ENCODE data around the gene UBE2J2.
"Not testable (repeated sequence)": the region's sequence is repeated elsewhere in the genome, so short reads cannot be mapped to it uniquely, and the experiment has no call there.

The UBE2J2 gene

DNA sequence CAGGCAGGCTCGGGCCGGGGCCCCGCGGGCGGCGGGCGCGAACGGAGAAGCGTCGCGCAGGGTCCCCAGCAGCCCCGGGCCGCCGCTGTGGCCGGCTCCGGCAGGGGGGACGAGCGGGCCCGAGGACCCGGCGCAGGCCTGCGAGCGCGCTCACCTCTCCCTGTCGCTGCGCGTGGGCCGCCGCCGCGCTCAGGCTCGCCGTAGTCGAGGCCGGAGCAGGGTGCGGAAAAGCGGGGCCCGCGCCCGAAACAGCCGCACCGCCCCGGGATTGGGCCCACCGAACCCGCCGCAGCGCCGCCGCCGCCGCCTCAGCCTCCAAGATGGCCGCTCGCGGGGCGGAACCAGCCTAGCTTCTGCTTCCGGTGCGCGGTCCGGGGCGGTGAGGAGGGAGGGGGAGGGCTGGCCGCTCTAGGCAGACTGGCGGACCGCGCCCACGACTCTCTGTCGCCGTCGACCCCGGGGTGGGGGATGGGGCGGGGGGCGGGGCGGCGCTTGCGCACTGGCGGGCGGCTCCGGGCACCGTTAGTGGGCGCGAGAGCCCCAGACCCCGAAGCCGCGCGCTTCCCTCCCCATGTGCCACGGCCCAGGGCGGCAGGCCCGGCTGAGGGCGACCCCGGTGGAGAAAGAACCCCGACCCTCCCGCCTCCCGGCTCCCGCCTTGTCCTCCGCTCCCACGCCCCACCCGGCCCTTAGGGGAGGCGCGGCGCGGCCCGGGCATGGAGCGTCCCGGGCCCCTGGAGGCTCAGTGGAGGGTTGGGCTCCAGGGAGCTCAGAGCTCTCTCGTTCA lies at the start of gene UBE2J2:
UBE2J2 (minus strand) TSS at position 343 of the 787 bp plus-strand sequence. CDS start 5,862 bp downstream, outside the sequence.
- peak; percentile 21 for DNase-seq

DNA sequence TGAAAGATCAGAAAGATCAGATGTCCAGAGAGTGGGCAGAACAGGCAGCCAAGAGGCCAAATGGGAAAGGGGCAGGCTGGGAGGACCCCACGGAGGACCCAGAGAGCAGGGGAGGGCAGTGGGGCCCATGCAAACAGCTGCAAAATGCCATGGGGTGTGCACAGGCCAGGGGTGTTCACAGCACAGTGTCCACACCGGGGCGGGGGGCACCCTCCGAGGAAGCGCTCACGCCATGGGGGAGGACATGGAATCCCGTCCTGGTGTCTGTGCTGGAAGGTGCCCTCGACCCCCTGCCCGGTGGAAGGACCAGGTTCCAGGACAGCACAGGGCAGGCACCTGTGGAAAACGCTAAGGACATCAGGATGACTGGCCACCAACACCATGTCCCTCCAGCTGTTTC lies 49.3 kb upstream of the UBE2J2 start:
- no peak for DNase-seq

DNA sequence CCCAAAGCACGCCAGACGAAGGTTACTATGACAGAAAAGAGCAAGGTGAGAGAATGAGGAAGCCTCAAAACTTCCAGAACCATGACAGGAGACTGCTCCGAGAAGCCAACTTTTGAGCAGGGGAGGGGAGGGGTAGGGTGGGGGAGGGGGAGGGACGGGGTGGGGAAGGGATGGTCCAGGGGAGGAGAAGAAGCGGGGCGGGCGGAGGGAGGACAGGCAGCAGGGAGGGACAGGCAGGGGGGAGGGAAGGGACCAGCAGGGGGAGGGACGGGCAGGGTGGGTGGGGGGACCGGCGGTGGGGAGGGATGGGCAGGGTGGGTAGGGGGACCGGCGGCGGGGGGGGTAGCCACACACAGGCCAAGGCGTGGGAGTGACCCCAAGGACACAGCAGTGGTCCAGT lies 48.8 kb upstream of the UBE2J2 start:
- no peak for DNase-seq

DNA sequence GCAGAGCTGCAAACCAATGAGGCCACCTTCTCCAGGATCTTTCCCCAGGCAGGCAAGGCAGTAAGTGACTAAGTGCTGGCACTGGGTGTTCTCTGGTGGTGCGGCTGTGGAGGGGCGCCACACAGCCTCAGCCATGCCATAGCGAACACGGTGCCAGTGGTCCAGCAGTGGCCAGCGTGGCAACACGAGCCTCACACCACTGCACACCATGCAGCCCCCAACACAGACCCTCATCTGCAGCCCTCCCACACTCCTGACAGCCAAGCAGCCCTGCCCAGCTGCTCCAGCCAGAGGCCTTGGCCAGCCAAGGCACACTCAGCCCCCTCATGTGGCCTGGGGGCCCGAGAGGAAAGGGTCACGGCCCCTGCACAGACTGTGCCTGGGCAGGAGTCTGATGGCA lies 47.8 kb upstream of the UBE2J2 start:
- no peak for DNase-seq

DNA sequence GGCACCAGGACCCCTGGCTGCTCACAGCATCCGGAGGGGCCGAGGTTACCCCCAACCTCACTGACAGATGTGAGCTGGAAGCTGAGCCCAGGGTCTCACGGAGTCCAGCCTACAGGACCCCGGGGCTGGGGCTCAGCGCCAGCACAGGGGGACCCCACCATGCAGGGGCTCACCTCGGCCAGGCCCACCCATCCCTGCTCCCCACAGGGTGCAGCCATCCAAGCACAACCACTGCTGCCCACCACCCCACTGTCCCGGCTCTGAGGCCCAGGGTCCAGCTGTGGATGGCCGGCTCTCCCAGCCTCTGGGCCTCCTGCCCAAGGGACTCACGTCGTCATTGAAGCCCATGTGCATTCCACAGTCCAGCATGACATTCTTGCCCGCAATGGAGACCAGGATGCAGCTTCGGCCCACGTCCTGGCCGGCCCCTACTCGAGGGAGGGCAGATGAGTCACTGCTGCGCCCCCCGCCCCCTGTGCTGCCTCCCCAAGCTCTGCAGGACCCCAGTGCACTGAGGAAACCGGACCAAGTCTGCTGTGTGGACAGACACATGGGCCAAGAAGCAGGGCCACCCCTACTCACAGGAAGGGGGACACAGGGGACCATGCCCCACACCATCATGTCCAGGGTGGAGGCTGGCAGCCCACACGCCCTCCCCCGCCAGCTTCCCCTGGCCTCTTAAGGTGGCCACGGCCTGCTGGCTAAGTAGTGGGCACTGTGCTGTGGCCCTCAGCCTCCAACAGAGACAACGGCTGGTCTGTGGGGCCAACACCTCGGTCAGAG lies 47.2 kb upstream of the UBE2J2 start:
- DNase-seq, result no peak

DNA sequence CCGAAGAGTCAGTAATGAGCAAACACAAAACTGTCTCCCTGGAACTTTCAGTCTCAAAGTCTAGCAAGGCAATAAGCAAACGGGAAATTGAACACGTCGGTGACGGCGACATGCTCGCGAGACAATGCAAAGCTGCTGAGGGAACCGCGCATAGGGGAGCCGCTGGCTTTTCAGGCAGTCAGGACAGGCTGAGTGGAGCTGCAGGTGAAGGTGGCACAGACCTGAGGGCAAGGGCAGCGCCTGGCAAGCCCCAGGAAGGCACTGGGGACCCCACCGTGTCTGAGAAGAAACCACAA lies 45.9 kb upstream of the UBE2J2 start:
- DNase-seq, result no peak

DNA sequence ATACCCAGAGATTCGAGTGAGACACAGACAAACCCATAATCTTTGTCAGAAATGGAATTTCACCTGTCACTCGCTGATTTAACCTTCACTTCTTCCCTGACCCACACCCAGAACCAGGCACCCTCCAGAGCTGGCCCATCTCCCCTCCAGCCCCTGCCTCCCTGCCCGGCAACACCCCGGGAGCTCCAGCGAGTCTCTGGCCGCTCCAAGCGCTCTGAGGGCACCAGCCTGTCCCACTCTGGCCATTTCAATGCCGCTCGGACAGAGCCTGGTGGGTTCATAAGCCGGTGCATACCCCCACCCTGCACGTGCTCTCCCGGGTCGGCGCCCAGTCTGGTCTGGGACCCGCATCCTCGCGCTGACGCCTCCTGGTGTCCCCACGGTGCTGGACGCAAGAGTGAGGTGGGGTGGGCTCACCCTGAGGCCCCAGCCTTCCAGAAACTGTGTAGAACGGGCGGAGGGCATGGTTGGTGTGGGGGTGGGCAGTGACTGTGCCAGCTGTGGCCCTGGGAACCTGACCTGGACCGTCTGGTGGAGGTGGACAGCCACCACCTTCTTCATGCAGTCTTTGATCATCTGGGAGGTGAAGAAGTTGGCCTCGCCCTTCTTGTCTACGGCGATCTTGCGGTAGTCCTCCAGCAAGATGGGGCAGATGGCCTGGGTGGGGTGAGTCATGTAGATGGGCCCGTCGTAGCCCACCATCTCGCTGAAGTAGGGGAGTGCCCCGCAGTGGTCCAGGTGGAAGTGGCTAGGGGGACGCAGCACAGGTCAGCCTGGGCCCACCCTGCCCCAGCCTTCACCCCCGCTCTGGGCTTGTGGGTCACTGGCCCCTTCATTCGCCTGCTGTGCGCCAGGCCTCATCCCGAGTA lies 45.4 kb upstream of the UBE2J2 start:
- DNase-seq, result no peak

DNA sequence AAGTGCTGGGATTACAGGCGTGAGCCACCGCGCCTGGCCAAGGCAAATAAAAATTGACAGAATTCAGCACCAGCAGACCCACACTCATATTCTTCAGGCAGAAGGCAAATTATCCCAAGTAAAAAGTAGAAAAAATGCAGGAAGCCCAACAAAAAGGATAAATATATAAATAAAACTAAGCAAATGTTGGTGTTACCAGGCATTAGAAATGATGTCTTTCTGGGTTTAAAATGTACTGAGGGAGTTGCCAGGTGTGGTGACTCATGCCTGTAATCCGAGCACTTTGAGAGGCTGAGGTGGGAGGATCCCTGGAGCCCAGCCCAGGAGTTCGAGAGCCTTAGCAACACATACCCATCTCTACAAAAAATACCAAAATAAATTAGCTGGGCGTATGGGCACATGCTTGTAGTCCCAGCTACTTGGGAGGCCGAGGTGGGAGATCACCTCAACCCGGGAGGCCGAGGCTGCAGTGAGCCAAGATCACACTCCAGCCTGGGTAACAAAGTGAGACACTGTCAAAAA lies 44.5 kb upstream of the UBE2J2 start:
- no peak for DNase-seq

DNA sequence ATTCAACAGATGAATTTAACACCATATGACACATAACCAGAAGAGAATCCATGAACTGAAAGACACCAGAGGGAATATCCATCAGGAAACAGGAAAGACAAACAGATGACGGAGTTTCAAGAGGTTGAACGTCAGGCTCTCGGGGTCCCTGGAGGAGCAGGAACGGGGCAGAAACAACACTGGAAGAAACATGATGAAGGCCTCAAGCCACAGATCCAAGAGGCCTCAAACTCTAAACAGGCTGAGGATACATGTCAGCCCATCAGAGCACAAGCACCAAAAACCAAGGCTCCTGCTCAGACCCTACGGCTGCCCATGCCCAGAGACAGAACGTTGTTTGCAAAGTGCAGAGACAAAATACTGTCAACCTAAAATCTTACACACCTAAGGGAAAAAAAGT lies 43.8 kb upstream of the UBE2J2 start:
- DNase-seq, result no peak

DNA sequence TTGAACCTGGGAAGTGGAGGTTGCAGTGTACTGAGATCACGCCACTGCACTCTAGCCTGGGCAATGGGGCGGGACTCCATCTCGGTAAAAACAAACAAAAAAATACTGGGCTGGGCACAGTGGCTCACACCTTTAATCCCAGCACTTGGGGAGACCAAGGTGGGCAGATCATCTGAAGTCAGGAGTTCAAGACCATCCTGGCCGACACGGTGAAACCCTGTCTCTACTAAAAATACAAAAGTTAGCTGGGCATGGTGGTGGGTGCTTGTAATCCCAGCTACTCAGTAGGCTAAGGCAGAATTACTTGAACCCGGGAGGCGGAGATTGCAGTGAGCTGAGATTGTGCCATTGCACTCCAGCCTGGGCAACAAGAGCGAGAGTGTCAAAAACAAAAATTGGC lies 42.5 kb upstream of the UBE2J2 start:
- not testable (repeated sequence) for DNase-seq

DNA sequence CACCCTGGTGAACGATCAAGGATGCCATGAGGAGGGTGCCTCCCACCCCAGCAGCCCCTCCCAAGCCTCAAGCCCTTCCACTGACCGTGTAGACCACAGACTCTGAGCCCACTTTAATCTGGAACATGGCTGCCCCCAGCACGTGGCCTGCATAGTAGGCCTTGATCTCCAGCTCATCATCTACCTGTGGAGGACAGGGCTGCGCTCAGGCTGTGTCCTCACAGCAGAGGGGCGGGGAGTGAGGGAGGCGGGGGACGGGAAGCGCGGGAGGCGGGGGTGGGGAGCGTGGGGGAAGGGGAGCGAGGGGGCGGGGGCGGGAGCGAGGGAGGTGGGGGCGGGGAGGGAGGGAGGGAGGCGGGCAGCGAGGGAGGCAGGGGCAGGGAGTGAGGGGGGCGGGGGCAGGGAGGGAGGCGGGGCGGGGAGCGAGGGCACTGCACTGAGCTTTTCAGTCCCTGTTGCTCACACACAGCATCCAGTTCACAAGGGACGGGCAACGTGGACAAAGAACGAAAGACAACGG lies 41.8 kb upstream of the UBE2J2 start:
- DNase-seq, result no peak

DNA sequence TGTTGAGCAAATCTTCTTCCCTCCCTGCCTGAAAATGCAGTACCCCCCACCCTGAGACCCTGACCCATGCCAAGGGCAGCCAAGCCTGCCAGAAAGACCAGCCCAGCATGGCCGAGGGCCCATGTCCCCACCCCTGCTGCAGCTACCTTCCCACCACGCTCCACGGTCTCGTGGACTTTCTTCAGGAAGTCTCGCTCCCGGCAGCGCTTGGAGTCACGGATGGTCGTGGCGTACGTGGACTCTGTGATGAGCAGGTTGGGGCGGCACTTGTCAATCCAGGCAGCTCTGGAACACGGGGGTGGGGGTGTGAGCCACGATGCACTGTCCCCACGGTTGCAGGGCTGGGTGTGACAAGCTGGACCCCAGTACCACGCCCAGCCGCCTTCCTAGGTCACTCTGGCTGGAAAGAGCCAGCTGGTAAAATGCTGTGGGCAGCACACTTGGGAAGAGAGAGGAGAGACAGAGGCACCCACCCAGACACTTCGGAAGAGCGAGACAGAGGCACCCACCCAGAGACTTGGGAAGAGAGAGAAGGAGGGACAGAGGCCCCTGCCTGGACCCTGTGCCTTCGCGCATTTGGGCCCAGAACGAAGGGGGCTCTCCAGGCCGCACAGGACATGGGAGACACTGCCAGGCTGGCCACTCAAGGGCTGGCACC lies 41.2 kb upstream of the UBE2J2 start:
- DNase-seq, result no peak

DNA sequence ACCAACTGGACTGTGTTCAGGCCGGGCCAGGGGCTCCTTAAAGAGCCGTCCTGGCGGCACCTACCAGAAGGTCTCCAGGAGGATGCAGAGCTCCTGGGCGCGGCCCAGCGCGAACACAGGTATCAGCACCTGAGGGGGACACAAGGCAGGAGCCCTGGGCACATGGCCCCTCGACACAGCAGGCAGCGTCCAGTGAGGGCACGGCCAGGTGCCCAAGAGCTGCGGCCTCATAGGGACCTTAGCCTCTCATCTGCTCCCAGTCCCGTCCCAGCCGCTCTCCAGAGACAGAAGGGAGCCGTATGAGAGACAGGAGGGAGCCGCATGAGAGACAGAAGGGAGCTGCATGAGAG lies 40.6 kb upstream of the UBE2J2 start:
- DNase-seq, result no peak

DNA sequence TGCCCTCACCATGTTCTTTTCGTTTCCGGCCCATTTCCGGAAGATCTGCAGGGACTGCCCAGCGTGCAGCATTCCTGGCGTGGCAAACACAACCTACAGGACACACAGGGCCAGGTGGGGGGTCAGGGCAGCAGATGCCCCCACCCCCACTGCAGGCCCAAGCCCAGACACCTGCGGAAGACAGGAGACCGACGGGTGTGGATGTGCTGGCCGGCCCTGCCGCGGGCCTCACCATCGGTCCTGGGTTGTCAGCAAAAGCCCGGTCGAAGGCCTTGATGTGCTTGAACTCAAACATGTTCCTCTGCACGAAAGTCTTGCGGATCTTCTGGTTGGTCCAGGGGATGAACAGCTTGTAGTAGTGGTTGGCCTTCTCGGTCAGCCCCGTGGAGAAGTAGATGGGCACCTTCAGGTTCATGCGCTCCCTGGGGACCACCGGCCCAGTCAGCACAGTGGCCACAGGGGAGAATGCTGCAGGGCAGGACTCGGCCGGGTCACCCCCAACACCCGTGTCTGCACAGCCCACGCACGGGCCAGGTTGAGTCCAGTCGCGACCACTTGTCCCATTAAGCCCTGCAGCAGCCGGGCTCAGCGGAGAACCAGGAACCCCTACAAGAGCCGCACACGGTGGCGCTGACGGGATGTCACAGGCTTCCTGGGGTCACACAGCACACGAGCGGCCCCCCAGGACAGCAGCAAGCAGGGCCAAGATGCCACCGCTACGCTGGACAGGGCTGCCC lies 40.0 kb upstream of the UBE2J2 start:
- no peak for DNase-seq

DNA sequence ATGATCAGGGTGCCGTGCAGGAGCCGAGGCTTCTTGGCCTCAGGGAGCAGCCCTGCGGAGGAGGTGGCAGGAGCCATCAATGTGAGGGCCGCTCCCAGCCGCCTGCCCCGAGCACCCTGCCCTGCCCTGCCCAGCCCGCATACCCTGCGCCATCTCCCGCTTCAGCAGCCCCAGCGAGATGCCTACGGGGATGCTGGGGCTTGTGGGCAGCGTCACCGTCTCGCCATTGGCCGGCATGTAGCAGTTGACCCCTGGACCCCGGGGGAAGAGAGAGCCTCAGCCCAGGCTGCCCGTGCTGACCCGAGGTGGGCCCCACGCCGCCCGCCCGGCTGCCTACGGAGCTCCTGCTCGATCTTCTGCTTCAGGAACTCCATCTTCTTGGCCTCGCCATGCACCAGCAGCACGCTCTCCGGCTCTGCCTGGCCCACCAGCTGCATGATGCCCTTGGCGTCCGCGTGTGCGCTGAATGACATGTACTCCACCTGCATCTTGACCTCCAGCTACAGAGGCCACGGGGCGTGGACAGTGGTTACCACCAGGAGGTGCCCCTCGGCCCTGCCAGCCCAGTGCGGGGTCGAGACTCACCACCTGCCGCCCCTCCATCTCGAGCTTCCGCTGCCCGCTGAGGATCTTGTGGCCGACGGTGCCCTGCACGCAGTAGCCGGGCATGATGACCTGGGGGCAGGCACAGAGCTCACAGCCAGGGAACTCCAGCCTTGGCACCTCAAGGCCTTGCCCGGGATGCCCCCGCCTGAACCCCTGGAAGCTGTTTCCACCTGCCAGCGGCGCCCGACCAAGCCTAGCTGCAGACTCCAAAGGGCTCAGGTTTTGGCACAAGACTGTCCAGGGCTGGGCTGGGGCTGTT lies 39.0 kb upstream of the UBE2J2 start:
- DNase-seq, result no peak

DNA sequence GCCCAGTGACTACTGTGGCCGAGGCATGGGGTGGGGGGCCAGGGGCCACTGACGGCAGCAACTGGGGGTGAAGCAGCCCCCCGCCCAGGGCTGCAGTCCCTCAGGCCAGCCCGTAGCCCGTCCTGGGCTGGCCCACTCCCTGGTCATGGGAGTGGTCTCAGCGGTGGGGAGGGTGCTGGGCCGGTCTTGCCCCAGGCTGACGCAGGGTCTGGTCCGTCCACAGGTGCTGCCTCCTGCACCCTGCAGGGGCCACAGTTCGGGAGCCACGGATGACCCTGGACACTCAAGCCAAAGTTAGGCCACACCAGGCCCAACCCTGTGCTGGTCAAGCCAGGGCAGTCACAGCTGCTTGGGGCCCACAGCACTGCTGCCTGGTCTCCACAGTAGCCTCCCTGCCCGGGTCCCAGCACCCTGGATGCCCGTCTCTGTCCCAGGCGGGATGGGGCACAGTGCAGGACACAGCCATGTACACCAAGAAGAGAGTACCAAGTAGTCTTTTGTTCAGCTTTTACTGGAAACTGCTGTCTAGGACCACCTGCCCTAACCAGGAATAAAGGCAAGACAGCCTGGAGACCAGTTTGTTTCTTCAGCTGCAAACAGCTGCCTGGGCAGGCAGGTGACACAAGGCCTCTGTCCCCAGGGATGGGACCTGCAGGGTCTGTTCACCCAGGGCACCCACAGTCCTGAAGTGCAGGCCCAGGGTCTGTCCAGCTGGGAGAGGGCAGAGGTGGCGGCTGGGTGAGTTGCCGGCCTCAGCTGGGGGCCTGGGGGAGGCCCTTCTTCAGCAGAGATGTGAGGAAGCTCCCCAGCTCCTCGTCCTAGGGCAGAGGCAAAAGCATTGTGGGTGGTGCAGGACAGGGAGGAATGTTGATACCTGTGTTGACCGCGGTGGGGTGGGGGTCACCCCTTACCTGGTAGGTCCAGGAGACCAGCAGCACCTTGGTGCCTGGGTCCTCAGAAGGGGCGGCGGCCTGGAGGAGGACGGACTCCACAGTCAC lies 37.8 kb upstream of the UBE2J2 start:
- no peak for DNase-seq

DNA sequence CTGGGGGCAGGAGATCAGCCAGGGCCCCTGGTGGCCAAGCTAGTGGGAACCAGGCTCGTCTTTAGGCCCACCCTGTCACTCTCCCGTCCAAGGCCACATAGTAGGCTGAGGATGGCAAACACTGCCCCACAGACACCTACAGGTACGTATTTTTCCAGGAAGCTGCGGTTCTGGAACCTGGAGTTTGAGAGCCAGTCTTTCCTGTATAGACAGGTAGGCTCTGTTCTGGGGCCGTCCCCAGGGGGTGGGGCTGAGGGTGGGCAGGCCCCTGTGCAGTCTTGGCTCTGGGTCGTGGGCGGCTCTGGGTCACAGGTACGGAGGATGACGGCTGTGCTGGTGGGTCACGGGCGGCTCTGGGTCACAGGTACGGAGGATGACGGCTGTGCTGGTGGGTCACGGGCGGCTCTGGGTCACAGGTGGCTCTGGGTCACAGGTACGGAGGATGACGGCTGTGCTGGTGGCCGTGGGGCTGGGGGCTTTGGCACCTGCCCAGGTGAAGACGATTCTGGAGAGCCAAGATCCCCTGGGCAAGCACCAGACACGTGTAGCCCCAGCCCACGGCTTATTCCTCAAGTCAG lies 36.9 kb upstream of the UBE2J2 start:
- DNase-seq, result no peak

DNA sequence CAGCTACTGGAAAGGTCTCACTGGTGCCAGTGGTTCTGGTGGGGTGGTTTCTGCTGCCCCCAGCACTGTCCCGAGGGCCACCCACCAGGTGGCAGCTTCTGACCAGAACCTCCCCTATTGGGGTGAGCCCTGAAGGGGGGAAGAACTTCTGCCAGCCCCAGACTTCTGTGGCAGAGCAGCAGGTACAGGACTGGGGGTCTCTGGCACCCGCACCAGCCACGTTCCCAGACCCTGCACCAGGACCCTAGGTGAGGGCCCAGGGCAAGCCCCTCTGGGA lies 36.4 kb upstream of the UBE2J2 start:
- DNase-seq, result no peak
